Left ventricle myocardium inferior (tissue), 1 donor: Measurements from ENCODE around the gene NDST3. TPM values are rescaled to one million over a fixed set of nuclear protein-coding genes. Genes with fewer than 3 reads are reported as not detected.
A peak's percentile ranks its signal among the peaks of the same experiment; 100 is the strongest.
"Not testable (repeated sequence)": the region's sequence is repeated elsewhere in the genome, so short reads cannot be mapped to it uniquely, and the experiment has no call there.

Experiments used
- DNase-seq: peaks from one replicate; pipeline ENCODE4 v3.0.0-alpha.2; 2020
- H3K27ac ChIP-seq: fragments of 200-600 bp; replicated peaks from 2 replicates; pipeline ENCODE4 v1.8.0; 2021
- H3K27me3 ChIP-seq: fragments of 200-600 bp; 2 replicates; pipeline ENCODE4 v1.8.0; 2021; ENCODE audit warnings: low read depth
- H3K36me3 ChIP-seq: fragments of 200-600 bp; 2 replicates; pipeline ENCODE4 v1.8.0; 2021
- H3K4me1 ChIP-seq: fragments of 200-600 bp; 2 replicates; pipeline ENCODE4 v1.8.0; 2021
- H3K4me3 ChIP-seq: fragments of 200-600 bp; 2 replicates; pipeline ENCODE4 v1.8.0; 2021; ENCODE audit warnings: mild to moderate bottlenecking, moderate library complexity
- H3K9me3 ChIP-seq: fragments of 200-600 bp; replicated peaks from 2 replicates; pipeline ENCODE4 v1.8.0; 2021
- intact Hi-C: fragments of 100-400 bp; cut with micrococcal nuclease; formaldehyde crosslinking; loops from one replicate; pipeline ENCODE4 v1.11.0; 2022
- total RNA-seq: library from RNA; stranded (reverse); fragmentation: NEBNext Ultra II Directional; extraction: Animal tissue kit (Norgen Biotek cat#: 25700); gene quantifications from one replicate; pipeline ENCODE4 v1.2.1, GENCODE V29; 2021
- TF ChIP-seq, protein P1 (sequence below): fragments of 200-600 bp; IDR thresholded peaks from 2 replicates; pipeline ENCODE4 v1.8.0; 2021; ENCODE audit warnings: antibody characterized with exemption, mild to moderate bottlenecking, borderline replicate concordance
- donor health status: DM: no; HTN: yes; CAD: no; lungs with severe emphysema.

The NDST3 gene
- total RNA-seq, 1 donor from 2014 or later, result not detected

DNA sequence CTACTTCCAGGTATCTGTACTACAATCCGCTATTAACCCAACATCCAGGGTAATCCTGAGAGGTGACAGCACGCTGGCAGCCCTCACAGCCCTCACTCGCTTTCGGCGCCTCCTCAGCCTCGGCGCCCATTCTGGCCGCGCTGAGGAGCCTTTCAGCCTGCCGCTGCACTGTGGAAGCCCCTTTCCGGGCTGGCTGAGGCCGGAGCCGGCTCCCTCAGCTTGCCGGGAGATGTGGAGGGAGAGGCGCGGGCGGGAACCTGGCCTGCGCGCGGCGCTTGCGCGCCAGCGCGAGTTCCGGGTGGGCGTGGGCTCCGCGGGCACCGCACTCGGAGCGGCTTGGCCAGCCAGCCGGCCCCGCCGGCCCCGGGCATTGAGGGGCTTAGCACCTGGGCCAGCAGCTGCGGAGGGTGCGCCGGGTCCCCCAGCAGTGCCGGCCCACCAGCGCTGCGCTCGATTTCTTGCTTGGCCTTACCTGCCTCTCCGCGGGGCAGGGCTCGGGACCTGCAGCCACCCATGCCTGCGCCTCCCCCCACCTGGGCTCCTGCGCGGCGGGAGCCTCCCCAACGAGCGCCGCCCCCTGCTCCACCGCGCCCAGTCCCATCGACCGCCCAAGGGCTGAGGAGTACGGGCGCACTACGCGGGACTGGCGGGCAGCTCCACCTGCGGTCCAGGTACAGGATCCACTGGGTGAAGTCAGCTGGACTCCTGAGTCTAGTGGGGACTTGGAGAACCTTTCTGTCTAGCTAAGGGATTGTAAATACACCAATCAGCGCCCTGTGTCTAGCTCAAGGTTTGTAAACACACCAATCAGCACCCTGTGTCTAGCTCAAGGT is 231.2 kb downstream of the NDST3 start:
- Histone ChIP-seq H3K9me3 (no peaks in the 10 kb centered on the region), H3K36me3 (no peaks in the 10 kb centered on the region), H3K27ac (no peak overlapping the region), H3K27me3 (peaks cover 54% of the 10 kb centered on the region), H3K4me3 (peak overlapping the region; percentile 70), H3K4me1 (peaks cover 8% of the 10 kb centered on the region)
- TF ChIP-seq, protein P1, sequence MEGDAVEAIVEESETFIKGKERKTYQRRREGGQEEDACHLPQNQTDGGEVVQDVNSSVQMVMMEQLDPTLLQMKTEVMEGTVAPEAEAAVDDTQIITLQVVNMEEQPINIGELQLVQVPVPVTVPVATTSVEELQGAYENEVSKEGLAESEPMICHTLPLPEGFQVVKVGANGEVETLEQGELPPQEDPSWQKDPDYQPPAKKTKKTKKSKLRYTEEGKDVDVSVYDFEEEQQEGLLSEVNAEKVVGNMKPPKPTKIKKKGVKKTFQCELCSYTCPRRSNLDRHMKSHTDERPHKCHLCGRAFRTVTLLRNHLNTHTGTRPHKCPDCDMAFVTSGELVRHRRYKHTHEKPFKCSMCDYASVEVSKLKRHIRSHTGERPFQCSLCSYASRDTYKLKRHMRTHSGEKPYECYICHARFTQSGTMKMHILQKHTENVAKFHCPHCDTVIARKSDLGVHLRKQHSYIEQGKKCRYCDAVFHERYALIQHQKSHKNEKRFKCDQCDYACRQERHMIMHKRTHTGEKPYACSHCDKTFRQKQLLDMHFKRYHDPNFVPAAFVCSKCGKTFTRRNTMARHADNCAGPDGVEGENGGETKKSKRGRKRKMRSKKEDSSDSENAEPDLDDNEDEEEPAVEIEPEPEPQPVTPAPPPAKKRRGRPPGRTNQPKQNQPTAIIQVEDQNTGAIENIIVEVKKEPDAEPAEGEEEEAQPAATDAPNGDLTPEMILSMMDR, result no peak
- no peak for DNase-seq
- intact Hi-C loops, result no loop called here

DNA sequence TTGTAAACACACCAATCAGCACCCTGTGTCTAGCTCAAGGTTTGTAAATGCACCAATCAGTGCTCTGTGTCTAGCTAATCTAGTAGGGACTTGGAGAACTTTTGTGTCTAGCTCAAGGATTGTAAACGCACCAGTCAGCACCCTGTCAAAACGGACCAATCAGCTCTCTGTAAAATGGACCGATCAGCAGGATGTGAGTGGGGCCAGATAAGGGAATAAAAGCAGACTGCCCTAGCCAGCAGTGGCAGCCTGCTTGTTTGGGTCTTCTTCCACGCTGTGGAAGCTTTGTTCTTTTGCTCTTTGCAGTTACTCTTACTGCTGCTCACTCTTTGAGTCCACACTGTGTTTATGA is 231.8 kb downstream of the NDST3 start:
- H3K36me3 ChIP-seq, intact Hi-C loops, H3K4me1 ChIP-seq, H3K9me3 ChIP-seq, H3K27ac ChIP-seq, DNase-seq: not testable (repeated sequence)
- Histone ChIP-seq H3K4me3 (peak overlapping the region; percentile 70), H3K27me3 (peaks cover 53% of the 10 kb centered on the region)

DNA sequence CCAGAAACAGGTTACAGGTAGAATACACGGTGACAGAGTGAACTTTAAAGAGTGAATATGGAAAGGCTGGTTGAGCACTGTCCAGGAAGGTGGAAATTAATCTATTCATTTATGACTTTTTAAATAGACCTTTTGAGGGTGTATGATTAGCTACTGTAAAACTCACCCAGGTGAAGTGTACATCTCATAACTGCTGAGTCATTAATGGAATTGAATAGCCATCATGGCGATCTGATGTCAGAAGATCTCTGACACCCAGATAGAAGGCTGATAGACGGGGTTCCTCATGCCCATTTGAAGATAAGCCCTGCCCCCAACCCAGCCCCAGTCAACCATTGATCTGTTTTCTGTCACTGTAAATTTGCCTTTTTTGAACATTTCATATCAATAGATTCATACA is 234.5 kb downstream of the NDST3 start:
- H3K9me3 ChIP-seq, result no peaks in the 10 kb centered on the region
- DNase-seq, result no peak
- TF ChIP-seq, protein P1, result no peak
- intact Hi-C loops, result no loop called here
- peaks cover 48% of the 10 kb centered on the region for H3K27me3 ChIP-seq
- peaks cover 8% of the 10 kb centered on the region for H3K4me1 ChIP-seq
- H3K4me3 ChIP-seq, result no peak overlapping the region
- H3K27ac ChIP-seq, result no peak overlapping the region
- no peaks in the 10 kb centered on the region for H3K36me3 ChIP-seq

DNA sequence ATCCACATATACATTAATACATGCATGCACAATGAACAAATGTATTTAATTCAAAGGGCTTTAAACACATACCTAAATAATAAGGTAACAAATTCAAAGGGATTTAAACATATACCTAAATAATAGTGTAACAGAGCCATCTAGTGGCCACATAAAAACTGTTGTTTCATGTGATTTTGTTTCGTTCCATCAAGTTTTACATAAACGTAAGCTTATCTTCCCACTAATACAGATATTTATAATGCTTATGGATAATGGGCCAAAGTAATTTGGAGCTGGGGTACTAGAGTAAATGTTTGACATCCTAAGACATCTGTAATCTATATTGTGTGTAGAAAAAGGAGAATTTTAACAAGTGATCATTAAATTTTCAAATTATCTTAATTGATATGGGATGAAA is 236.2 kb downstream of the NDST3 start:
- Histone ChIP-seq H3K4me1 (peaks cover 3% of the 10 kb centered on the region), H3K36me3 (no peaks in the 10 kb centered on the region), H3K9me3 (no peaks in the 10 kb centered on the region), H3K4me3 (no peak overlapping the region), H3K27ac (no peak overlapping the region), H3K27me3 (peaks cover 31% of the 10 kb centered on the region)
- TF ChIP-seq, protein P1, result peak; percentile 62
- DNase-seq, result no peak
- intact Hi-C loops, result no loop called here

DNA sequence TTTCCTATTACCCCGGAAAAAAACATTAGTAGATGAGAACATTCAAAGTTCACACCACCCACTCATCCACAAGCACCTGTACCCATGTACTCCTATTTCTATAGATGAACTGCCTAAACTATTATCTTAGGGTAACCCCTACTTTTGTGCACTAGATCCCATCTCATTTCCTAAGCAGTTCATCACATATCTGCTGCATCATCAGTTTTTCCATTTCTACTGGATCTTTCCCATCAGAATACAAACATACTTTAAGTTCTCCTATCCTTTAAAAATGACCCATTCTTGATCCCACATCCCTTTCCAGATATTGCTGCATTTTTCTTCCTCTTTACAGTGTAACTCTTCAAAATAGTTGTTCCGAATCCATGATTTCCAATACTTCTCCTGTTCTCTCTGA is 237.5 kb downstream of the NDST3 start:
- H3K27me3 ChIP-seq, result peaks cover 20% of the 10 kb centered on the region
- no peak for DNase-seq
- intact Hi-C loops, result no loop called here
- H3K36me3 ChIP-seq, result no peaks in the 10 kb centered on the region
- H3K4me1 ChIP-seq, result no peaks in the 10 kb centered on the region
- H3K27ac ChIP-seq, result no peak overlapping the region
- no peaks in the 10 kb centered on the region for H3K9me3 ChIP-seq
- TF ChIP-seq, protein P1, result no peak
- no peak overlapping the region for H3K4me3 ChIP-seq

DNA sequence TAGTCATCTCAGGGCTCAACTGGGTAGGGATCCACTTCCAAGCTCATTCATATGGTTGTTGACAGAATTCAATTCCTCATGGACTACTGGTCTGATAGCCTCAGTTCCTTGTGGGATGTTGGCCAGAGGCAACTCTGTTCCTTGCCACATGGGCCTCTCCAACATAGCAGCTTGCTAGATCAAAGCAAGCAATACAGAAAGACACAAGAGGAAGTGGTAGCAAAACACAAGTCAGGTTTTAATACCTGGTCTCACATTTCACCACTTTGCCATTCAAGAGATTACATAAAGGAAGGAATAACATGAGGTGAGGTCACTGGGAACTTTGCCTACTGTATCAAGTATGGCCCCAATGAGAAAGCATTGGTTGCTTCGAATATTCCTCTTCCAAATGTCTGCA is 239.4 kb downstream of the NDST3 start:
- Histone ChIP-seq H3K4me3 (no peak overlapping the region), H3K9me3 (no peaks in the 10 kb centered on the region), H3K27ac (no peak overlapping the region), H3K36me3 (no peaks in the 10 kb centered on the region), H3K4me1 (peaks cover 7% of the 10 kb centered on the region), H3K27me3 (peaks cover 14% of the 10 kb centered on the region)
- intact Hi-C loops, result no loop called here
- TF ChIP-seq, protein P1, result no peak
- DNase-seq, result no peak
